ENCODE measurements around the gene SLAMF7.
A peak's percentile ranks its signal among the peaks of the same experiment; 100 is the strongest.
"Not testable (repeated sequence)": the region's sequence is repeated elsewhere in the genome, so short reads cannot be mapped to it uniquely, and the experiment has no call there.

Gene SLAMF7

DNA sequence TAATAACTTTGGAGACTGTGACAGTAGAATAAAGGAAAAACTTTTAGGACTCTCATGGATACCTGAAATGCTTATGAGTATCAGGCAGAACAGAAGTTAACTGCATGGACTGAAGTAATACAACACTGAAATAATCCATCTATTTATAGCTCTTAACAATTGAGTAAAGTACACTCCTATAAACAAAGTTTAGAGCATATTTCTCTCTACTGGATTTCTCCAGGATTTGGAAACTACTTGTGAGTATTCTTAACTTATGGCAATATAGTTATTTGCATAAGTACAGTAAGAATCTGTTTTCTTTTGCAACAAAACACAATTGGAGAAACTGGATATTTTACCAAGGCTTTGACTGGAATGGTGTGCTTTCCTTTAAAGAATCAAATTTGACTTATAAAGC lies 17.6 kb upstream of the SLAMF7 start:
- no peak for DNase-seq

DNA sequence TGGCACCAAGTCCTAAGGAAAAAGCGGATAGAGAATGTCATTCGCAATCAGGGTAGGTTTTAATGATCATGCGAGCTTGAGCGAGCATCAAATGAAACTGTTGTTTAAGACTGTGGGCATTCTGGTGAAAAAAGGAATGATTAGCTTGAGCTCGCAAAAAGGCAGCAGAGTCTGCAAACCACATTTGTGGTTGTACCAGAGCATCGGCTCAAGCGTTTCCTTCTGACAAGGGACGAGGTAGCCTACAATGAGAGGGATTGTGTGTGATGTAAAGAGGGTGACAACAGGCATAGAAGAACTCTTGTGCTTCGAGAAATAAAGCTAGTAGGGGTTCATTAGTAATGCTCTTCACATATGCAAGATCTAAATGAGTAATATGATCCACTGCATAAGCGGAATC lies 16.3 kb upstream of the SLAMF7 start:
- peak; percentile 56 for DNase-seq

- DNase-seq, result no peak
These were observed 15.7 kb upstream of the SLAMF7 start for GRCh38 chr1:160723332-160723731.

DNA sequence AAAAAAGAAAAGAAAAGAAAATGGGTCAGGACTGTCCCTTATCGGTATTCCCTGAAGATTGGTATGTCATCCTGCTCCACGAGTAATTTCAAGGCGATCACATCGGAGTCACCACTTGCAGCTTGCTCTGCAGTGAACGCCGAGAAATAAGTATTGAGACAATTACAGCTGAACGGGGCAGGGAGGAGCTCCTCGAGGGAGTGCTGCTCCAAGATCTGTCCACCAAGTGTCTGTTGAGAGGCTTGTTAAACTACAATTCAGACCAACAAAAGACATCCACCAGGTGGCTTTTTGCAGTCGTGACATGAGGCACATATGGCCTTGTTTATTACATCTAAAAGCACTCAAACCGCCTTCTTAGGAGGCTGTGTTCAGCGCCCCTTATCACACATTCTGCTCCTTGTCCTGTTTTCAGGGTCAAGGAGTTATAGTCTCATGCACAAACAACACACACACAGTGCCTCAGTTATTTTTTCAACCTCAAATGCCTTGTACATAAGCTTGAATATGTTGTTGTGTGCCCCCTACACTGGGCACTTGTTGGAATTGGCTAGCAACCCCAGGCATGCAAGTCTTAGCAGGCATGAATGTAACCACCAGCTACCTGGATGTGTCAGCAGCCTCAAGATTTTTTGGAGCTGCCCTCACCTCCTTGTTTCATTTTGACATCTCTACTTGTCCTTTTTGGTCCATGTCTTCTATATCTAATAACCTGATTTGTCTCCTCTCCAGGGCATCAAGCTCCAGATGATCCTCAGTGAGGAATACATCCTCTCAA lies 14.4 kb upstream of the SLAMF7 start:
- peak; percentile 31 for DNase-seq

GRCh38 chr1:160726114-160726497 lies 12.9 kb upstream of the SLAMF7 start:
- DNase-seq, result peak; percentile 87

DNA sequence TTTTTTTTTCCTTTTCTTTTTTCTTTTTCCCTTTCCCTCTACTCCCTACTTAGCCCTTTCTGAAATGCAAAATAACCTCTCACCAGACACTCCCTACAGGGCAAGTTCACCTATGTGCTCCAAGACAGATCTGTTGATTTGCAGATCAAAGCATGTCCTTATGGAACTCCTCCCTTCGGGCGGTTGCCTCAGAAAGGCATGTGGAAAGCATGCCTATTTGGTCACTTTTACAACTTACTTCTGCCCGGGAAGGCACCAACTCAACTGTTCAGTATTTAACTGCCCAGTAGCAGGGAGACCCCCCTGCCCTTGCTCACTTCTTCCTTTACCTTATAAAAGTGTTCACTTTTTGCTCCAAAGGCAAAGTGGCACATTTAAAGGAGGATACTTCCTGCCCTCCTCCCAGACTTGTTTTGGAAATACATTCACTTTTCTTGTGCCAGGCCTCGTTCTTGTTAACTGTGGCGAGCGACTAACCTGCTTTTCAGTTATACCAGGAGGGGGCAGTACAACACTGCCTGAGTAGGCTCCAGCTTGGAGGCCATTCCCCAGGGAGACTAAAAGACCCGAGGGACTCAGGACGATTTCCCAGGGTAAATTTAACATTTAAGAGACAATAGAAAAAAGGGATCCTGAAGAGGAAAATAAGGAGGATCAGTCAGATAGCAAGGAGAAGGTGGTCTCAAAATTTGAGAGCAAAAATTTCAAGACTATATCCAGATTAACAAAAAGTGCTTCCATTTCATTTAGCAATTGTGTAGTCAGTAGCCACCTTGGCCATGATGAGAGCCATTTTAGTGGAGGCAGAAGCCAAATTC lies 12.3 kb upstream of the SLAMF7 start:
- DNase-seq, result peak; percentile 91

DNA sequence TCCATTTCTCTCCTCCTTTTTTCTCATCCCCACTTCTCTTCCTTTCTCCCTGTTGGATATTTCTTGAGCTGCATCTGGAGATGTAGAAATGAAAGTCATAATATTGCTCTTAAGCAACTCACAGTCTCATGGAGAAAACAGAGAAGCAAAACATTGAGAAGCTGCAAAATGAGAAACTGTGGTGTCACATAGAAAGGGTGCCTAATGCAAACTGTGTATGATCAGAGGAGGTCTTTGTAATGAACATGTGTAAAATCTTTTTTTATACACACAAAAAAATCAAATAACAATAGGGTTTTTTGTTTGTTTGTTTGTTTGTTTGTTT lies 11.8 kb upstream of the SLAMF7 start:
- no peak for DNase-seq

- not testable (repeated sequence) for DNase-seq
These were observed 7.5 kb upstream of the SLAMF7 start for GRCh38 chr1:160731564-160731963.

- DNase-seq, result no peak
These were observed 7.1 kb upstream of the SLAMF7 start for GRCh38 chr1:160731990-160732389.

DNA sequence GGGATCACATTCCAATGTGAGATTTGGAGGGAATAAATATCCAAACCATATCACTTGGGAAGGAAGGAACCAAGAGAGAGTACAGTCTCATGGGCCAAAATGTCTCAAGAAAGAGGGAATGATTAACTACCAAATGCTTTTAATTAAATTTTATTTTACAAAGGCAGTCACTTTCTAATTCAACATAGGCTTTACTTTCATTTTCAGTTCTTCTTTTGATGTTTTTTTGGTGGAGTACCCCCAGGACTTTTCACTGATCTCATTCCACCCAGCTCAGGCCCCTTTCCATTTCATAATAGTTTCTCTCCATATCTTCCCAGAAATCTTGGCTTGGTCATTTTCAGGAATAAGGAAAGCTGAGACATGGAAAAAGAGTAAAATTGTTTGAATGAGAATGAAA lies 5.1 kb upstream of the SLAMF7 start:
- no peak for DNase-seq

DNA sequence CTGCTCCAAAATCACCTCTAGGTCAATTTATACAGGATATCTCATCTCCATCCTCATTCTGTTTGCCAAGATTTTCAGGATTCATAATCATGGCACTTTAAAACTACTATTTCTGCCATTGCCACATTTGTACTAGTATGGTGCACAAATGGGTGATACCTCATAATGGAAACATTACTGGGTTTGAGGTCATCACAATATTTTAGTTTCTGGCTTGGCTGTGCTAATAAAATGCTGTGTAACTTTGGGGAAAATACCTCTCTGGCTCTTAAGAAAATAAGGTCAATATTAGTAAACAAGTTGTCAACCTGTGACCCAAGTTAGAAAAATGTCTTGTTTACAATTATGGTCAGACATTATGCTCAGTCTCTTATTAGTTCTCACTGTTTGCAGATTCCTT lies 4.7 kb upstream of the SLAMF7 start:
- DNase-seq, result no peak

DNA sequence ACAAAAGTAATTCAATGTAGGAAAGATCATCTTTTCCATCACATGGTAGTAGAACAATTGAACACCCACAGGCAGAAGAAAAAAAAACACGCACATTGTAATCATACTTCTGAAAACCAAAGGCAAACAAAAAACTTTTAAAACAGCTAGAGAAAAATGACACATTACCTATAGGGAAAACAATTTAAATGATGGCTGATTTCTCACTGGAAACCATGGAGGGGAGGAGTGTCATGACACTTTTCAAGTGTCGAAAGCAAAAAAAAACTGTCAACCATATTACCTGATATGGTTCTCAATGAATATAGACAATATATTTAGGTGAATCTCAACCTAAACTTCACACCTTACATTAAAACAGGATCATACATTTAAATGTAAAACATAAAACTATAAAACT lies 776 bp upstream of the SLAMF7 start:
- DNase-seq, result no peak

GRCh38 chr1:160740133-160740688 lies 1.2 kb downstream of the SLAMF7 start:
- no peak for DNase-seq

DNA sequence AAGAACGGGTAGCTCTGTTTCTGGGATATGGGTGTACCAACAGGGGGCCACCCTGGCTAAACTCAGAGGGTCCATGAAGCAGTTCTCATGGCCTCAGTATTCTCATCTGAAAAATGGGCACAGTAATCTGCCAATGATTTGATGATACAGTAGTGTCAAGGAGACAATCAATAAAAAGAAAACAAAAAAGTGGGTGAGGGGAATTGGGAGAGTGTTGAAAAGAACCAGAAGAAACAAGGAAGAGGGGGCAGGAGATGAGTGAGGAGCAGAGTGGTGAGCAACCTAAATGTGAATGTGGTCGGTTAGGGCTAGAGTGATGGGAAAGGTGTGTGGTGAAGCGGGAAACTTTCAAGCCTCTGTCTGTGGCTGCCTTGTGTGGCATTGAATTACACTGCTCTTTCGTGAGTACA lies 2.0 kb downstream of the SLAMF7 start:
- no peak for DNase-seq

DNA sequence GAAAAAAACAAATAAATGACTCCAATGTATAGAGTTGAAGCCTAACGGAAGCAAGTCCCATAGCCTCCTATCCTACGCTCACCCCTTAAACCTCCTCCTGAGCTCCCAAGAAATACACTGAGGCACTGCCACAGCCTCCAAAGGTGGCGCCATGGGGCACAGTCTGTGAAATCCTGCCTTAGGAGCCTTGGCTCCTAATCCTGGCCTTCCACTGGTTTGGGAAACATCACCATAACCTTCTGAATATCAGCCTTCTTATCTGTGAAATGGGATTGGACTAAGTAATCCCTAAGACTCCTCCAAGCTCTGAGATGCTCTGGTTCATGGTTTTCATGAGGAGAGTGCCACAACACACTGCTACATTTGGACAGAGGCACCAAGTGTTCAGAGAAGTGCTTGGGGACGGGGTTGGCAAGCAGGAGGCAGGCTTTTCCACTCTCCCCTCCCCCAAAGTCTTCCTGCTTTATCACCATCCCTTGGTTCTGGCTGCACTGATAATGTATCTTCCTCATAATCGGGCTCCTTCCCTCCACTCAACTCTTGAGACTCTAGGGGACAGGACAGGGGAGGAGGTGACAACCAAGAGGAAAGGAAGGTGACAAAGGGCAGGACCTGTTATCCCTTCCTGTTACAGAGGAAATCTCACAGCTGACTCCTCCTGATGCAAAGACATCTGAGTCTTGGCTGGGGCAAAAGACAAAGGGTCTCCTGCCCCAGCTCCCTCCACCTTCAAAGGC lies 2.7 kb downstream of the SLAMF7 start:
- DNase-seq, result no peak

GRCh38 chr1:160742428-160743127 lies 3.5 kb downstream of the SLAMF7 start:
- no peak for DNase-seq

- no peak for DNase-seq
These were observed 4.2 kb downstream of the SLAMF7 start for GRCh38 chr1:160743266-160743665.

GRCh38 chr1:160744199-160744851 lies 5.3 kb downstream of the SLAMF7 start:
- no peak for DNase-seq

- no peak for DNase-seq
These were observed 5.9 kb downstream of the SLAMF7 start for GRCh38 chr1:160744852-160745520.

- DNase-seq, result no peak
These were observed 6.5 kb downstream of the SLAMF7 start for GRCh38 chr1:160745551-160745950.

DNA sequence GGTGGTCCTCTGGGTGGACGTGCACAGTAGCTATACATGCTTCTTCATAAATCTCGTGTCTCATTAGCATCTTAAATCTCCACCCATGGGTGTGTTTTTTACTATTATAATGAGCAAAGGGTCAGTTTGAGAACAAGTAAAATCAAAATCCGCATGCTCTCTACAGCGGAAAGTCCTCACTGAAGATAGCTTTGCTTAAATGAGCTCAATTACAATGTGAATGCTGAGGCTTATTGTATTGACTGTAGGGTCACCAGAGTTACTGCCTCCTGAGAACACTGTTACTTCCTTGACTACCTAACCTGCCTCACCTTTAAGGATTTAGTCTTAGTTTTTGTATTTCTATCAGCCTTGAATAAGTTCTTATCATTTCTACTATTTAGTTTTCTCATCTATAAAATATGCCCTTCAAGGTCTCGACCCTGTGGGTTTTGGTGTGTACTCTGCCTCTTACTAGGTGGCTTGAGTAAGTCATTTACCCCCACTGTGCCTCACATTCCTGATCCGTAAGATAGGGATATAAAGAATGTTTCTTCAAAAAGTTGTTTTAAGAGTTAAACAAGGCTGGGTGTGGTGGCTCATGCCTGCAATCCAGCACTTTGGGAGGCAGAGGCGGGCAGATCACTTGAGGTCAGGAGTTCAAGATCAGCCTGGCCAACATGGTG lies 7.9 kb downstream of the SLAMF7 start:
- DNase-seq, result no peak

Measured in hematopoietic multipotent progenitor cell treated with erythropoietin and hydrocortisone succinate and interleukin-3 and kit ligand, for 6 days (in vitro differentiated cells).